HG02885 (cell line): ENCODE data around the gene UFM1.
"Not testable (repeated sequence)": the region's sequence is repeated elsewhere in the genome, so short reads cannot be mapped to it uniquely, and the experiment has no call there.

Experiments used
- ATAC-seq: cut with Tn5 transposase; IDR thresholded peaks from one replicate; pipeline ENCODE4 v1.9.1; 2021; ENCODE audit warnings: mild to moderate bottlenecking; ENCODE audit not compliant: unreplicated experiment, poor library complexity

UFM1 gene

DNA sequence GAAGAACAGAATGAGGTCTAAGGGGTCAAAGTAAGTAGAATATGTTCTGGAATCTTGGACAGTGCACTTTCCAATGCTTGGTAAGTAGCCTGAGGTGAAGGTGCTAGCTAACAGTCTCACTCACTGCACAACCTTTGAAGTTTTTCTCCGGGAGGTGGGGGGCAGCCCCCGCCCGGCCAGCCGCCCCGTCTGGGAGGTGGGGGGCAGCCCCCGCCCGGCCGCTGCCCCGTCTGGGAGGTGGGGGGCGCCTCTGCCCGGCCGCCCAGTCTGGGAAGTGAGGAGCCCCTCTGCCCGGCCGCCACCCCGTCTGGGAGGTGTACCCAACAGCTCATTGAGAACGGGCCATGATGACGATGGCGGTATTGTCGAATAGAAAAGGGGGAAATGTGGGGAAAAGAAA, 14.1 kb downstream of the UFM1 start:
- not testable (repeated sequence) for ATAC-seq

DNA sequence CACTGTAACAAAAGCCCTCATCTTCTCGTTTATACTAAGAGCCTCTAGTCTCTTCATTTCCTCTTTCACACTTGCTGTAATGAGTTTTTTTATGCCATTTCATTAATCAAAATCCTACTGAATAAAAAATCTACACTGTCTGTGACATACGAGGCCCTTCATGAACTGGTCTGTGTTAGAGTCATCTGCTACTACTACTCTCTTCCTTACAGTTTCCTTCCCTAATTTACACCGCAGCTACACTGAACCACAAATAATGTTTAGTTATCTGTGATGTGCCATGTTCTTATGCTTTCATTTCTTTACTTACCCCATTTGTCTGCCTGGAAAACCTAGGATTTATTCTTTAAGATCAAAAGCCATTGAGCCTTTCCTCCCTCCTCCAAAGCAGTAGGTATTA, 16.0 kb downstream of the UFM1 start:
- ATAC-seq = no peak

DNA sequence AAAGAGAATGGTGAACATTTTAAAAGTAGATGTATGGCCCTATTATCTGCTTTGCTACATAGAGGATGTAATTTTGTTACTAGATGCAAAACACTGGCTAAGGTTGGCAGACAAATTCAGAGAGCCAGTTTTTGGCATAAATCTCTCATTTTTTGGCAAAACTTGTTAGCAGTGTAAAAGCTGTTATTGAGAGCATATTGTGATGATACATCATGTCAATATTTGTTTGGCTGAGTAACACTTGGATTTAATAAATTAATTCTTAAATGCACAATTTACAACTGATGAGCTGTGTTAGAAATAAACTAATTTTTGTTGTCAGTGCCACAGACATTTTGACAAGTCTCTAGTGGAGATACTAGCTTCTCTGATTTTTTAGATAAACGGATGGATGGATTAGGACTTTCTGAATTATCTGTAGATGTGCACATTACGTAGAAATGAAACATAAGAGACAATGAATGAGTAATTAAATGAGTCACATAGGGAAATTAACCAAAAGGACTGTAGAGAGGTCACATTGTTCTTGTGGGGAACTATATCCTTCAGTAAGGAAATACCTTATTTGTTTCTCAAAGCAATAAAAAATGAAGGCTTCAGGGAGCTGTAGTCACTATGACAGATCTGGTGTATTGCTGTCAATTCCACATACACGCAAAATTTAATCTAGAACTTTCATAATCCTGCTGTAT, 17.4 kb downstream of the UFM1 start:
- ATAC-seq = peak; percentile 59

DNA sequence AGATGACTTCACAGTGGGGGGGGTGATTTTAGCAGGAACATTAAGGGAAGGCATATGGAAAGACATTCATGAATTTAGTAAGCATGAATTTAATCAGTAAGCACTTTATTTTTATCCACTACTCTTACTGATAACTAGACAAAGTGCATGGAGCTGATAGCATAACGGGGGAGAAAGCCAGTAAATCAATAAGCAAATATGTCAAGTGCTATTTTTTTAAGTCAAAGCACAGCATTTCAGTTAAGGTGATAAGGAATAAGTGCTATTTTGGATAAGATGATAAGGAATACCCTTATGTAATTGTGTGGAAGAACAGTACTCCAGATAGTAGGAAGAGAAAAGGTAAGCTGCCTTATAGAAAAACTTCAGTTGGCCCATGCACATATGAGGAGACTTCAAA, 19.4 kb downstream of the UFM1 start:
- ATAC-seq = no peak

DNA sequence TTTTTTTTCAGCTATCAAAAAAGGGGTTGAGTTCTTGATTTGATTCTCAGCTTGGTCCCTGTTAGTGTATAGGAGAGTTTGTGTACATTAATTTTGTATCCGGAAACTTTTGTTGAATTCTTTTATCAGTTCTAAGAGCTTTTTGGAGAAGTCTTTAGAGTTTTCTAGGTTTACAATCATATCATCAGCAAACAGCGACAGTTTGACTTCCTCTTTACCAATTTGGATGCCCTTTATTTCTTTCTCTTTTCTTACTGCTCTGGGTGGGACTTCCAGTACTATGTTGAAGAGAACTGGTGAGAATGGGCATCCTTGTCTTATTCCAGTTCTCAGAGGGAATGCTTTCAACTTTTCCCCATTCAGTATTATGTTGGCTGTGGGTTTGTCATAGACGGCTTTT, 20.4 kb downstream of the UFM1 start:
- not testable (repeated sequence) for ATAC-seq

DNA sequence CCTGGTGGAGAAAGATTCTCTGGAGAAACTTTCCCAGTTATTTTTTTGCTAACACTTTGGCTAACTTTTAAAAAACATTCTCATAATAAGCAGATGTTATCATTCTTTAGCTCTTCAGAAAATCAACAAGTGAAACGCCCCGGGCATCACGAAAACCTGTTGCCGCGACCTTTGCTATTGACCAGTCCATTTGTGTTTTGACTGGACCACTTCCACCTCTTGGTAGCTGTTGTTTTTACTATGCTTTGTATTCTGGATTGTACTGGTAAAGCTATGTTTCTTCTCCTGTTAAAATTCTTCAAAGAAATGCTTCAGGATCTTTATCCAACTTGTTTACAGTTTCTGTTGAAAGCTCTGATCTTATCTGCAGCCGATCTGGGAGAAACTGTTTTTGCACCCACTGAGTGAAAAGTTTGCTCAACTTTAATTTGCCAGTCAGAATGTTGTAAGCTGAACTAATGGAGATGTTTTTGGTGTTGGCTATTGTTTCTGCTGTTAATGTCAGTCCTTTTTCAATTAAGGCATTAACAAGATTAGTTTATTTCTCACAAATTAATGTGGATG, 23.3 kb downstream of the UFM1 start:
- no peak for ATAC-seq

DNA sequence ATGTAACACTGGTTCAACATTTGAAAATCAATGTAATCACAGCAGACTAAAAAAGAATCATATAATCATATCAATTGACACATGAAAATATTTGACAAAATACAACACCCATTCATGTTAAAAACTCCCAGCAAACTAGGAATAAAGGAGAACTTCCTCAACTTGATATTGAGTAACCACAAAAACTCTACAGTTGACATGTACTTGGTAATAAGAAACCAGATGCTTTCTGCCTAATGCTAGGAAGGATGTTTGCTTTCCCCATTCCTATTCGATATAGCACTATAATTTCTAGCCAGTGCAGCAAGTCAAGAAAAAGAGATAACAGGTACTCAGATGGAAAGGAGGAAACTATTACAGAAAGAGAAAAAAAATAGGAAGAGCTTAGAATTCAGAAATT, 26.9 kb downstream of the UFM1 start:
- ATAC-seq = no peak

DNA sequence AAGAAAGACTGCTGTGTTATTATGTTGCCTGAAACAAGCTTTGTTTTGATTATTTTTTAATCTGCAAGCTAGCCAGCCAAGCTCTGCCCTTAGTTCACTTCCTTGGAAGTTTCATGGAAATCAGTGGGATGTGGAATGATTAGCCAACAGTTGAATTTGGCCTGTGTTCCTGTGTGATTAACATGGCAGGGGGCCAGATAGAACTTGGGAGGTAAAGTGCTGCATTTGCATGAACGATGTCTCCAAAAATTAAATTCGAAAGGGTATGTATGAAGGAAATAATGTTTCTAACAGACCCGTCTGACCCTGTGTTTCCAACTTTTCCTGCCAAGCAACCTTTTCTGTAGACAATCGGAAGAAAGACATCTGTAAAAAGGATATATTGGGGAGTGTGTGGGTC, 32.2 kb downstream of the UFM1 start:
- no peak for ATAC-seq

DNA sequence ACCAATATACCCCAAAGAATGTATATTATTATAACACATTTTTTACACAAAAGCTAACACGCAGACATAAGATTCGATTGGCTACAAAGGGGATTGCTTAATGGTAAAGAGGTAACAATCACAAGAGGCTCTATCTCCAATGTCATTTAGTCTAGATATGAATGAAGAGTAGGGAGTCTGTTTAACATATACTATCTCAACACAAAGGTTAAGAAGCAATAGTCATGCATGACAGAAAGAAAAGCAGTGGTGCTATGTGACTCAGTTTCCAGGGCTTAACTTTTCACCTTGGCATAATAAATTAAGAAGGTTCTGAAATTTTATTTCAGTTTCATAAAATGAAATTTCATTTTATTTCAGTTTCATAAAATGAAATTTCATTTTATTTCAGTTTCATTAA, 33.3 kb downstream of the UFM1 start:
- no peak for ATAC-seq

DNA sequence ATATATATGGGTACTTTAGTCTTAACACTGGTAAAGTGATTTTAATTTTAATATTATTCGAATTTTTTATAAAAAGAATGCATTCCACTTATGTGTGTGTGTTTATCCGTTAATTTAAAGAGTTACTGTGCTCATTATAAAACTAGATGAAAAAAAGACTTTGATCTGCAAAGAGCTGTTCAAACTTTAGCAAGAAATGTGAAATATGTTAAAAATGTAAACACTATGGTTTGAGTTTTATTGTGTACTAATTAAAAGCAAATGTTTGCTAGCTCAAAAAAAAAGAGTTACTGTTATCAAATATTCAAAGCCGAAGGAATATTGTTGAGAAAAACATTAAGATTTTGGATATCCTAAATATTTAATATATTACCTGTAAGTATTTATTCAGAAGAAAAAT, 34.5 kb downstream of the UFM1 start:
- no peak for ATAC-seq

DNA sequence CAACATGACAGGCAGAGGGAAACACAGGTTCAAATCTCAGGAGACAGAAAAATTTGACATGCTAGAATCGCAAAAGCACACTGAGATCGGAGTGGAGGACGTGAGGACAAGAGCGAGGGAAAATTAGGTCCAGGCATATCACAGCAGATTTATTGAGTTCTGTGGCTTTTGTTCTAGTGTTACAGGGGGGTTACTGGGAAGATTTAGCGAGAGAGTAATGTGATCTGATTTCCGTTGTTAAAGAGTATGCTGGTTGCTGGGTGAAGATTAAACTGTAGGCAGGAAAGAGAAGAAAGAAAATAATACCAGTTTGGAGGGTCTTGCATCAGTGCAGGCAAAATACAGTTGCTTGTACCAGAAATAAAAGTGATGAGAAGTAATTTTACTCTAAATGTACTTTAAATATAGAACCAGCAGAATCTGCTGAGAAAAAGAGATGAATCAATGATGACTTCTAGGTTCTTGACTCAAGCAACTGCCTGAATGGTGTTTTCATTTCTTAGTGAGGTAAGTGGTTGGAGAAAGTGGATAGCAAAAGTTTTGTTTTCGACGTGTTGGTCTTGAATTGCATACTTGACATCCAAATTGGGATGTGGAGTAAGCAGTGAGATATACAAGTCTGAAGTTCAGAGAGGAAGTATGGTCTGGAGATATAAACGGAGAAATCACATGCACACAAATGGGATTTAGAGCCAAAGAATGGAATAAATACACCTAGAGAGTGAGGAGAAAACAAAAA, 35.7 kb downstream of the UFM1 start:
- no peak for ATAC-seq

DNA sequence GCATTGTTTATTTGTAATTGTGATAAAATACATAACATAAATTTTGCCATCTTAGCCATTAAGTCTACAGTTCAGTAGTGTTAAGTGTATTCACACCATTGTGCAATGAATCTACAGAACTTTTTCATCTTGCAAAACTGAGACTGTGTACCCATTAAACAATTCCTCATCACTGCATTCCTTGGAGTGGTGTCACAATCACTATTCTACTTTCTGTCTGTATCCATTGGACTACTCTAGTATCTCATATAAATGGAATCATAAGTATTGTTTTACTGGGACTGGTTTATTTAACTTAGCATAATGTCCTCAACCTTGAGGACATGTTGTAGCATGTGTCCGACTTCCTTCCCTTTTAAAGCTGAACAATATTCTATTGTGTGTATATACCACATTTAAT, 36.8 kb downstream of the UFM1 start:
- ATAC-seq = no peak

DNA sequence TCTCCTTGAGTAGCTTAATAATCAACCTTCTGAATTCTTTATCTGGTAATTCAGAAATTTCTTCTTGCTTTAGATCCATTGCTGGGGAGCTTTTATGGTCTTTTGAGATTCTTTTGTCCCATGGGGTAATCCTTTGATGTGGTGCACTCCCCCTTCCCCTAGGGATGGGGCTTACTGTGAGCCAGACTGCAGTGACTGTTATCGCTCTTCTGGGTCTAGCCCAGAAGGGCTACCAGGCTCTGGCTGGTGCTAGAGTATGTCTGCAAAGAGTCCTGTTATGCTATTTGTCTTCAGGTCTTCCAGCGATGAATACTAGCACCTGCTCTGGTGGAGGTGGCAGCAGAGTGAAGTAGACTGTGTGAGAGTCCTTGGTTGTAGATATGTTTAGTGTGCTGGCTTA, 41.7 kb downstream of the UFM1 start:
- no peak for ATAC-seq

DNA sequence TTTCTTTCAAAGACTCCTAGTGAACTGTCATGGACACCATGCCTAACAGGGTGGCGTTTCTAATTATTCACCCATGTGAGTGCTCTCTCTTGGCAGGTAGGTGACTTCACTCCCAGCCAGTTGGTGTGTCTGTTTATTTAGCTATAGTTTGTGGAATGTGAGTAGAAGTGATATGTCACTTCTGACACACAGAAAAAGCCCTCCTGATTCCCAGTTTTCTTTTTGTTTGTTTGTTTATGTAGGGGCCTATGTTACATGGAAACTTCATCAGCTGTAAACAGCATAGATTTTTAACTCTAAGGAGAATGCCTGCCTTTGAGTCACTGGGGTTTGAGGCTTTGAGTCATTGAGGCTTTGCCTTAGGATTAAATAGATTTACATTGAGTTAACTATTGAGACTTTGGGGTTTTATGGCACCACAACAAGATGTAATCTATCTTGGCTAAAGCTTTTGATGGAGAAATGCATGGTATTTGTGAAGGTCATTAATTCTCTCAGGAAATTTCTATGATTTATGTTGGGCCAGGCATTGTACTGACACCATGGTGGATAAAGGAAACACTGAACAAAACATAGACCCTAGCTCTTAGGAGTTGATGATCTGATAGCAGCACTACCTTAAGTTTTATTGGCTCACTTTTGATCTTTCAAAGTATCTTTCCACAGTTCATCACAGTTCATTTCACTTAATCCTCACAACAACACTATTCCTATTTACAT, 45.3 kb downstream of the UFM1 start:
- ATAC-seq = no peak

DNA sequence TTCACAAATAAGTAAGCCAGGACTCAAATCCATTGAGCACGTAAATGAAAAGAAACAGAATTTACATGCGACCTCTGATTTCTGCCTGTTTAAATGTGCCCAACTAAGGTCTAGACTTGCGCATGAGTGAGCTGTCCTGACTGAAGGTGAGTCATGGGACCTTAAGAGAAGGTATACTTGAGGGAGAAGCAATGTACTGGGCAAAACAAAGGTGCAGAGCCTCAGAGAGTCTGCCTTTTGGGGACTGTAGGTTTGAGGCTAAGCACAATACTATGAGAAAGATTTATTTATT, 45.8 kb downstream of the UFM1 start:
- no peak for ATAC-seq

DNA sequence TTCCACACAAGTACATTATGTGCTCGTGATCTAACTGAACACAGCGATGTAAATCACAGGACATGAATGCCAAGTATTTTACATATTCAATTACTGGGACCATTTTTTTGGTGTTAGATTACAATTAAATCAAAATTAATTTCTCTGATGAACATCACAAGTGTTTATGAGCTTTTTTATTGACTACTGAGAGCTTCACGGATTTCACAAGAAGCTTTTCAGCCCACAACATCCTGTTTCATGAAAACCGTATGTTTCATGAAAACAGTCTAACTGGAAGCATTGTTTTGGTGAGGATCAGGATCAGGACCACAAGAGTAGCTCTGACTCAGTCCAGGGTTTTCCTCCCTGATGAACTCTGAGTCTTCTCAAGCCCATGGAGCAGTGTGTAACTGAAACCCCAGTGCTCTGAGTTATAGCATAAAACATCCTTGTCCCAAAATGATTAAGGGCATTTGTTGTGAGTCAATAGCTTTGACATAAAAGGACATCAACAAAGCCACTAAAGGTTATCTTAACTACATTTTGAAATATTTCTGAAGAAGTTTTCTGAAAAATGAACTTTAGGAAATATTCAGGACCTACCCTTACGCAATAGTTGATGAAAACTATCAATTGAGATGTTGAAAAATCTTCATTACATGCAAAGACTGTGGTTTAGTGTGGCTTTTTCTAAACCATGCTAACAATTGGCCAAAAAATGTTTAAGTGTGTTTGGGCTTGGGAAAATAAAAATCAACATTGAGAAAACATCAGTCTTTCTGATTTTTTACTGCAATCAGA, 49.3 kb downstream of the UFM1 start:
- peak; percentile 48 for ATAC-seq

DNA sequence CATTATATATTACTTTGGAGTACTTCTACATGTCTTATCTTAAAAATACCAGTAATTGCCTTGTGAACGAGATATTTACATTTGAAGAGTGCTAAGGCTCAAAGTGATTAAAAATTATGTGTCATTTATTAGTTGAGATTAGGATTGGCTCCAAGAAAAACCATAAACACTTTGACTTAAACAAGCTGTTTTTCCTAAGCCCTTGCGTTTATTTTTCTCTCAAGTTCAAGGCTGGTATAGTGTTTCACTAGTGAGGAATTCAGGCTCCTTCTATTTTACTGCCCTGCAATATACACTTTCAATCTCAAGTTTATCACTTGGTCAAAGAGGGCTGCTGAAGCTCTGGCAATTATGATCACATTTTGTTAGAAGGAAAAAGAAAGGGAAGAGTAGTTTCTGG, 49.9 kb downstream of the UFM1 start:
- no peak for ATAC-seq

DNA sequence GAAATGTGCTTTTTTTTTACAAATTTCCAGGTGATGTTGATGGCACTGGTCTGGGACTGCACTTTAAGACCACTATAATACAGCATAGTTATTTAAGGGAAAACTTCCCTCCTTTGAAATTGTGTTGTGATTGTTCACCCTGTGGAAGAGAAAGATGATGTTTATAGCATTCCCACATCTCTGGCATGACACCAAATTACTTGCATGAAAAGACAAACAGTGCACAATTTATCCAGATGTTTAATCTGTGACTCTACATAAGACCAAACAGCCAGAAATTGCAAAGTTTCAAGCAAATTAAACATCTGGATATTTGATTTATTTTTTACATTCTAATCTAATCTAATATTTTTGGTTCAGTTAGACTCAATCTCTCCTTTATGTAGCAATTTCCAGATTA, 51.6 kb downstream of the UFM1 start:
- no peak for ATAC-seq

DNA sequence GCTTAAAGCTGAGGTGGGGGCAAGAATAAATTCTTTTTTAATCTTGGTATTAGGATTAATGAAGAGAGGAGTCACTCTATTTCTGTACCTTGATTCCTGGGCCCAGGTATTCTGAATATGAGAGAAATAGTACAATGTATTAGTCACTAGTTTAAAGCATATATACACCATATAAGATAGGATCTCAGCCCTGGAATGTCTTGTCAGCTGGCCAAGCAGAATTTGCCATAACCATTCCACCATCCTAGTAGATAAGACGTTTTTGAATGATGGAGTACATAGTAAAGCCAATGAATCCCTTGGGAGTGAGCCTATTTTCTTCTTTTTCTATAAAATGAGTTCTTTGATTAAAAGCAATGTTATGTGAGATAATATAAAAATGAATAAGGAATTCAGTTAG, 55.6 kb downstream of the UFM1 start:
- ATAC-seq = no peak

DNA sequence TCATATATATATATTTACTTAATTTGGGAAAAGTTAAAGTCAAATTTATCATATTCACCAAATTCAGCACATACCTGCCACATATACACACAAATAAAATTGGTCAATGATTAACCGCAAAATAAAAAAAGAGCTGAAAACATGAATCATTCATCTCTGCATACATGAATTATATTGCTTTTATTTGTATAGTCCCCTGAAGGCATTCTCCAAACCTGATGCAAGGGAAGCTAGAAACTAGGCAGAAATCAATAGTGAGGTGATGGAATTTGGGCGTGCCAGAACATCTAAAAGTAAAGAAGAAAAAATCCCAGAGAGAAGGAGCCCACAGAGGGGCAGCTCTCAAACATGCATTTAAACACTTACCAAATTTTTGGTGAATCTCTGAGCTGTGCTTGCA, 60.1 kb downstream of the UFM1 start:
- no peak for ATAC-seq

DNA sequence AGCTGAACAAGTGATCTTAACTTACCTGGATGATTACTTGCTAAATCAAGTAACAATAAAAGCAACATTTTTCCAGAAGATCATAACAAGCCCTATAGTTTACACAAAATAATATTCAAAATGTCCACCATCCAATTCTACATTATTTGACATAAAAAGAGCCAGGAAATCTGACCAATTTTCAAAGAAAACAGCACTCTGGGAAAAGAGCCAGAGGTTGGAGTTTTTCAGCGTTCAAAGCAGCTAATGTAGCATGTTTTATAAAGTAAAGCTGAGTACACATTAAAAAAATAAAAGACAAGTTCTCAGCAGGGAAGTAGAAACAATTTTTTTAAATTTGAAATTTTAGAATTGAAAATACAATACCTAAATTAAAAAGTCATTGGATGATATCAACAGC, 62.6 kb downstream of the UFM1 start:
- no peak for ATAC-seq
